ENCODE measurements around the gene CYP2W1.
"Not testable (repeated sequence)": the region's sequence is repeated elsewhere in the genome, so short reads cannot be mapped to it uniquely, and the experiment has no call there.

DNA sequence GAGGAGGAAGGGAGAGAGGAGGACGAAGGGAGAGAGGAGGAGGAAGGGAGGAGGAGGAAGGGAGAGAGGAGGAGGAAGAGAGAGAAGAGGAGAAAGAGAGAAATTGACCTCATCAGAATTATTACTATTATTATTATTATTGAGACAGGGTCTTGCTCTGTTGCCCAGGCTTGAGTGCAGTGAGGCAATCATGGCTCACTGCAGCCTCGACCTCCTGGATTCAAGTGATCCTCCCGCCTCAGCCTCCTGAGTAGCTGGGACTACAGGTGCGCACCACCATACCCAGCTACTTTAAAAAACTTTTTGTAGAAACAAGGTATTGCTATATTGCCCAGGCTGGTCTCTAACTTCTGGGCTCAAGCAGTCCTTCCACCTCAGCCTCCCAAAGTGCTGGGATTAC, 39.2 kb upstream of the CYP2W1 start:
- not testable (repeated sequence) for TF ChIP-seq CTCF (optimal IDR thresholded peaks at IDR 0.05 in 1 of 3, IDR thresholded peaks at IDR 0.05 in 1 of 3, conservative IDR thresholded peaks at IDR 0.05 in 1 of 3; ENCODE audit: extremely low read depth in 1 of 3, insufficient read depth in 2 of 3, low read length in 3 of 3); EZH2 (IDR thresholded peaks at IDR 0.05; ENCODE audit: low read length)
